Kidney epithelial cell (primary cell): Measurements from ENCODE around the gene LEUTX. TPM values are rescaled to one million over a fixed set of nuclear protein-coding genes. Genes with fewer than 3 reads are reported as not detected.
A peak's percentile ranks its signal among the peaks of the same experiment; 100 is the strongest.

Source experiments
- DNase-seq: peaks from one replicate; pipeline ENCODE4 v3.0.0-alpha.2; 2010; ENCODE audit warnings: low read depth
- H3K27me3 ChIP-seq: 2 replicates; pipeline ENCODE4 v1.6.0; 2011; ENCODE audit warnings: low read length; ENCODE audit not compliant: control insufficient read depth, insufficient read depth
- H3K36me3 ChIP-seq: 2 replicates; pipeline ENCODE4 v1.5.1; 2011; ENCODE audit warnings: low read length; ENCODE audit not compliant: control insufficient read depth, insufficient read depth
- H3K4me3 ChIP-seq: 2 replicates; pipeline ENCODE4 v1.5.1; 2011; ENCODE audit warnings: low read depth, mild to moderate bottlenecking, control low read depth, low read length
- CTCF ChIP-seq: IDR thresholded peaks from 2 replicates; pipeline ENCODE4 v1.5.1; 2011; ENCODE audit warnings: mild to moderate bottlenecking, moderate library complexity, low read length, control low read depth, inconsistent platforms; ENCODE audit not compliant: insufficient read depth, poor library complexity, severe bottlenecking
- total RNA-seq: library from RNA; depleted of rRNA; stranded (reverse); fragments of >200 nt; gene quantifications from 2 replicates; pipeline ENCODE4 v1.2.3, GENCODE V29; 2015

The LEUTX gene
- total RNA-seq, 1 donor from 2014 or later, result not detected

- H3K27me3 ChIP-seq, result no peaks in the 10 kb centered on the region
- peak overlapping the region; percentile 71 for H3K4me3 ChIP-seq
- DNase-seq, result no peak
- H3K36me3 ChIP-seq, result peaks cover 1% of the 10 kb centered on the region
- no peak for TF ChIP-seq CTCF
These were observed 45.0 kb downstream of the LEUTX start for GRCh38 chr19:39823686-39824085.

- H3K36me3 ChIP-seq, result peaks cover 1% of the 10 kb centered on the region
- DNase-seq, result peak; percentile 79
- H3K4me3 ChIP-seq, result peak overlapping the region; percentile 71
- H3K27me3 ChIP-seq, result no peaks in the 10 kb centered on the region
- TF ChIP-seq CTCF, result no peak
These were observed 45.8 kb downstream of the LEUTX start for GRCh38 chr19:39824143-39825092.

GRCh38 chr19:39825093-39825463 is 46.4 kb downstream of the LEUTX start:
- no peak for TF ChIP-seq CTCF
- no peak for DNase-seq
- Histone ChIP-seq H3K27me3 (no peaks in the 10 kb centered on the region), H3K36me3 (peaks cover 3% of the 10 kb centered on the region), H3K4me3 (no peak overlapping the region)

GRCh38 chr19:39825531-39826076 is 47.0 kb downstream of the LEUTX start:
- Histone ChIP-seq H3K36me3 (peaks cover 3% of the 10 kb centered on the region), H3K27me3 (no peaks in the 10 kb centered on the region), H3K4me3 (no peak overlapping the region)
- no peak for DNase-seq
- no peak for TF ChIP-seq CTCF

GRCh38 chr19:39826311-39826945 is 47.8 kb downstream of the LEUTX start:
- Histone ChIP-seq H3K36me3 (peaks cover 3% of the 10 kb centered on the region), H3K4me3 (no peak overlapping the region), H3K27me3 (no peaks in the 10 kb centered on the region)
- no peak for DNase-seq
- no peak for TF ChIP-seq CTCF
